ENCODE measurements around the gene GRIN3A.

DNA sequence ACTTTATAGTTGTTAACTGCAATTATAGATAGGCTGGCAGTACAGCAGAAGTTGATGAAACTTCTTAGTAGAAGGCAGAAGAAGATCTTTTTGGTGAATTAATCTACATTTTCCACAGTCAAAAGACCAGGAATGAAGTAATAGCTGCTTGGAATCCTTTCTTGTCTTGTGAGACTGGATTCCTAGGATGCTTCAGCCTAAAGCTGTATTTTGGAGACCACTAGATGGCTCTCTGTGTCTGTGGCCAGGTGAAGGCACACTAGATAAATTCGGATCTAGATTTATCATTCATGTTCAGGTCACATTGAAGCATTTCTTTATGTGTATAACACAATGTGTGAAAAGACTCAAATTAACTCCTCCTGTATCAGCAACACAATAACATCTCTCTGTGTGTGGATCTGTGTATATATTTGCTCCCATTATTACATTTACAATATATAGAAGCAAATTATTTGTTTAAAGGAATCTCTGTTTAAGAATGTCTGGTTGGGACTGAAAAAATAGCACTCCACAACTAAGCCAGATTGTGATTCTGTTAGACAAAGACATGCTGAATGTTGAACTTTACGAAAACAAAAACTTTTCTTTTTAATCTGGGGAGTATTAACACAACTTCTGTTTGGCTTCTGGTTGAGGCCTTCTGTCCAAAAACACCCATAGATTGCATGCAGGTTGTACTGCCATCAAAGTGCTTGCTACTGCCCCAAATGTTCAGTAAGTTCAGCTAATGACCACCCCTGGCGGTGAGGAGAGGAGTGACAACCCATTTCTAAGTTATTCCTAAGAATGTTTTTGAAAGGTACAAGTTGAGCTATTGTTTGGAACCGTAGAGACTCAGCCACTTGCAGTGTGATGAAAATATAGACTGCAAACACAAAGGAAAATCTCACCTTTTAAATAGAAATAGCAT, 10.6 kb downstream of the GRIN3A start:
- TF ChIP-seq POLR2AphosphoS5 (IDR thresholded peaks at IDR 0.05; ENCODE audit: low read depth, low read length) (no peak), FOXM1 (IDR thresholded peaks at IDR 0.05; ENCODE audit: low read depth) (no peak)
